Thoracic aorta (tissue), 2 donors: ENCODE measurements around the gene SPN. TPM values are rescaled to one million over a fixed set of nuclear protein-coding genes. Genes with fewer than 3 reads are reported as not detected.
A peak's percentile ranks its signal among the peaks of the same experiment; 100 is the strongest.
"Not testable (repeated sequence)": the region's sequence is repeated elsewhere in the genome, so short reads cannot be mapped to it uniquely, and the experiment has no call there.

ENCODE experiments used
- ATAC-seq: fragments of 150-250 bp; one replicate; pipeline ENCODE4 v1.8.0; 2017; ENCODE audit warnings: low read depth; ENCODE audit not compliant: insufficient number of reproducible peaks, low FRiP score
- DNase-seq: peaks from one replicate; pipeline ENCODE4 v3.0.0-alpha.2; 2020; ENCODE audit warnings: low spot score
- H3K27ac ChIP-seq, 2 donors: fragments of 200-600 bp; sonication (generic); 1 replicate in 1 of 2; 2 replicates in 1 of 2; pipeline ENCODE4 v1.5.1; 2016; ENCODE audit warnings: mild to moderate bottlenecking in 2 of 2, moderate library complexity in 2 of 2
- H3K27me3 ChIP-seq: fragments of 200-600 bp; sonication (generic); replicated peaks from 2 replicates; pipeline ENCODE4 v1.6.0; 2016; ENCODE audit warnings: mild to moderate bottlenecking; ENCODE audit not compliant: insufficient read depth
- H3K36me3 ChIP-seq: fragments of 200-600 bp; sonication (generic); one replicate; pipeline ENCODE4 v1.5.1; 2016
- H3K4me1 ChIP-seq, 2 donors: fragments of 200-600 bp; sonication (generic); 1 replicate in 1 of 2; 2 replicates in 1 of 2; pipeline versions ENCODE4 v1.5.1 to v1.6.0; 2016; ENCODE audit warnings: low read depth in 2 of 2, mild to moderate bottlenecking in 1 of 2; ENCODE audit not compliant: control insufficient read depth in 1 of 2
- H3K4me3 ChIP-seq: fragments of 200-600 bp; sonication (generic); 2 replicates; pipeline ENCODE4 v1.5.1; 2016; ENCODE audit warnings: mild to moderate bottlenecking
- H3K9me3 ChIP-seq: fragments of 200-600 bp; sonication (generic); 2 replicates; pipeline ENCODE4 v1.5.1; 2016
- total RNA-seq, 2 donors: library from RNA; depleted of rRNA; stranded (reverse); fragments of >200 nt; gene quantifications; one replicate each; pipeline versions ENCODE4 v1.1.0 to v1.2.3, GENCODE V29; 2016
- TF ChIP-seq, protein P1 (sequence below): fragments of 200-600 bp; sonication (generic); IDR thresholded peaks from one replicate; pipeline ENCODE4 v1.5.1; 2019; ENCODE audit warnings: antibody characterized with exemption

Gene SPN, protein sequence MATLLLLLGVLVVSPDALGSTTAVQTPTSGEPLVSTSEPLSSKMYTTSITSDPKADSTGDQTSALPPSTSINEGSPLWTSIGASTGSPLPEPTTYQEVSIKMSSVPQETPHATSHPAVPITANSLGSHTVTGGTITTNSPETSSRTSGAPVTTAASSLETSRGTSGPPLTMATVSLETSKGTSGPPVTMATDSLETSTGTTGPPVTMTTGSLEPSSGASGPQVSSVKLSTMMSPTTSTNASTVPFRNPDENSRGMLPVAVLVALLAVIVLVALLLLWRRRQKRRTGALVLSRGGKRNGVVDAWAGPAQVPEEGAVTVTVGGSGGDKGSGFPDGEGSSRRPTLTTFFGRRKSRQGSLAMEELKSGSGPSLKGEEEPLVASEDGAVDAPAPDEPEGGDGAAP
- 10 to 100 TPM in 1 of 2 donors, 1 to 10 TPM in 1; 1.1 to 10.2 TPM for total RNA-seq

DNA sequence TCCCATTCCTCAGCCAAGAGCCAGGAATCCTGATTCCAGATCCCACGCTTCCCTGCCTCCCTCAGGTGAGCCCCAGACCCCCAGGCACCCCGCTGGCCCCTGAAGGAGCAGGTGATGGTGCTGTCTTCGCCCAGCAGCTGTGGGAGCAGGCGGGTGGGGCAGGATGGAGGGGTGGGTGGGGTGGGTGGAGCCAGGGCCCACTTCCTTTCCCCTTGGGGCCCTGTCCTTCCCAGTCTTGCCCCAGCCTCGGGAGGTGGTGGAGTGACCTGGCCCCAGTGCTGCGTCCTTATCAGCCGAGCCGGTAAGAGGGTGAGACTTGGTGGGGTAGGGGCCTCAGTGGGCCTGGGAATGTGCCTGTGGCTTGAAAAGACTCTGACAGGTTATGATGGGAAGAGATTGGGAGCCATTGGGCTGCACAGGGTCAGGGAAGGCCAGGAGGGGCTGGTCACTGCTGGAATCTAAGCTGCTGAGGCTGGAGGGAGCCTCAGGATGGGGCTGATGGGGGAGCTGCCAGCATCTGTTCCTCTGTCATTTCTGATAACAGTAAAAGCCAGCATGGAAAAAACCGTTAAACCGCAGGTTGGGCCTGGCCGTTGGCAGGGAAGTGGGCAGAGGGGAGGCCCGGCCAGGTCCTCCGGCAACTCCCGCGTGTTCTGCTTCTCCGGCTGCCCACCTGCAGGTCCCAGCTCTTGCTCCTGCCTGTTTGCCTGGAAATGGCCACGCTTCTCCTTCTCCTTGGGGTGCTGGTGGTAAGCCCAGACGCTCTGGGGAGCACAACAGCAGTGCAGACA lies at the start of gene SPN:
SPN (plus strand) TSS at position 232 of the 791 bp plus-strand sequence; CDS start at position 714, 482 bp downstream.
- H3K27me3 ChIP-seq = no peaks in the 10 kb centered on the region
- peak within 1 kb of the TSS; percentile 47 for H3K4me3 ChIP-seq
- H3K27ac ChIP-seq = no peak within 1 kb of the TSS
- peaks cover 0 to 11% of the 10 kb centered on the region in 2 donors for H3K4me1 ChIP-seq
- no peak for DNase-seq
- H3K9me3 ChIP-seq = no peaks in the 10 kb centered on the region
- no peak for ATAC-seq
- TF ChIP-seq, protein P1, sequence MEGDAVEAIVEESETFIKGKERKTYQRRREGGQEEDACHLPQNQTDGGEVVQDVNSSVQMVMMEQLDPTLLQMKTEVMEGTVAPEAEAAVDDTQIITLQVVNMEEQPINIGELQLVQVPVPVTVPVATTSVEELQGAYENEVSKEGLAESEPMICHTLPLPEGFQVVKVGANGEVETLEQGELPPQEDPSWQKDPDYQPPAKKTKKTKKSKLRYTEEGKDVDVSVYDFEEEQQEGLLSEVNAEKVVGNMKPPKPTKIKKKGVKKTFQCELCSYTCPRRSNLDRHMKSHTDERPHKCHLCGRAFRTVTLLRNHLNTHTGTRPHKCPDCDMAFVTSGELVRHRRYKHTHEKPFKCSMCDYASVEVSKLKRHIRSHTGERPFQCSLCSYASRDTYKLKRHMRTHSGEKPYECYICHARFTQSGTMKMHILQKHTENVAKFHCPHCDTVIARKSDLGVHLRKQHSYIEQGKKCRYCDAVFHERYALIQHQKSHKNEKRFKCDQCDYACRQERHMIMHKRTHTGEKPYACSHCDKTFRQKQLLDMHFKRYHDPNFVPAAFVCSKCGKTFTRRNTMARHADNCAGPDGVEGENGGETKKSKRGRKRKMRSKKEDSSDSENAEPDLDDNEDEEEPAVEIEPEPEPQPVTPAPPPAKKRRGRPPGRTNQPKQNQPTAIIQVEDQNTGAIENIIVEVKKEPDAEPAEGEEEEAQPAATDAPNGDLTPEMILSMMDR = no peak
- H3K36me3 ChIP-seq = no peaks in the 10 kb centered on the region

DNA sequence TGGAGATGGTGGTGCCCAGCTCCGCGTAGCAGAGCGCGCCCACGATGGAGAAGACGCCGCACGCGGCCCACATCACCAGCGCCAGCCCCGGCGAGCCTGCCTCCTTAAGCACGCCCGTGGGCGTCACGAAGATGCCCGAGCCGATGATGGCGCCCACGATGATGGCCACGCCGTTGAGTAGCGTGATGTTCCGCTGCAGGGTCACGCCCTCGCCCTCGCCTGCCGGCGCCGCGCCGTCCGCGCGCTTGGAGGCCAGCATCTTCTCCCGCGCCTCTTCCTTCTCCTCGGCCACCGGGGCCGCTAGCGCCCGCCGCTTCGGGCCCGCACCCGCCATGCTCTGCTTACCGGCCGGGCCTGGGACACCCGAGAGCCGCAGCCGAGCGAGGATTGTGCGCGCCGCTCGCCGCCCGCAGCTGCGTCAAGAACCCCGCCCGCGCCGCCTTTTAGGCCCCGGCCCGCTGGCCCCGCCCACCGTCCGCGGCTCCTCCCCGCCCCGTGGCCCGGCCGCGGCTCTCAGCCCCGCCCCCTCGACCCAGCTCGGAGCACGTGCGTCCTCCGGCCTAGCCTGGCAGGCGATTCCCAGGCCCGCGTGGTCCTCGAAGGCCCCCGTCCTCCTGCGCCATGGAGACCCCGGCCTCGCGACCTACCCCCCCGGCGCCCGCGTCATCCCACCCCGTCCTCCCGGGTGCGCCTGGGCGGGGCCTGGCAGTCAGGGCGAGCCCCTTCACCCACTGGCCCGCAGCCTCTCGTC lies 49.6 kb upstream of the SPN start:
- ATAC-seq = peak; percentile 12
- not testable (repeated sequence) for H3K27me3 ChIP-seq, H3K36me3 ChIP-seq, H3K27ac ChIP-seq, H3K9me3 ChIP-seq, DNase-seq, H3K4me1 ChIP-seq
- H3K4me3 ChIP-seq = peak overlapping the region; percentile 74

DNA sequence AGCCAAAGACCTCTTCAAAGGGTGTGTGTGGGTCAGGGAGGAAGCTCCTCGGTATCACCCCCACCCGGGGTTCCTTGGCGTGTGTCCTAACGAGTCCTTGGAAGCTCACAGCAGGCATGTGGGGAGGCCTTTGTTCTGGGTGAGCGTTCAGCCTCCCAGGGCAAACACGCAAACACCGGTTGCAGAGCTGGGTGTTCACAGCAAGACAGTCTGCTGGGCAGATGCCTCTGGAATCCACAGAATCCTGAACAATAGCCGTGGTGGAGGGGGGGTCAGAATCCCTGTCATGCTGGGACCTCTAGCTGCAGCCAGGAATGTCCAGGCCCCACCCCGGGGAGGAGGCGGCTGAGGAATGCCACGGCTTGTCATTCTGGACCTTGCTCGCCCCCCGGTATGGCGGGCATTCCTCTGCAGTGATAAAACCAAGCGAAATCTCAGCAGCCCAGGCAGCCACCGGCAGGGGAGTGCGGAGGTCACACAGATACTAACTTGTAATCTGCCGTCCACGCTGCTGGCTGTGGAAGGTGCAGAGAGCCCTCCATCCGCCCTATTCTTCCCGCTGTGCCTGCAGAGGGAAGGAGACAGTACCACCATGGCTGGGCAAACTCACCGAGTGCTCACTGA lies 48.2 kb upstream of the SPN start:
- not testable (repeated sequence) for H3K4me1 ChIP-seq, ATAC-seq, H3K9me3 ChIP-seq, DNase-seq, H3K27me3 ChIP-seq, H3K4me3 ChIP-seq, H3K27ac ChIP-seq, H3K36me3 ChIP-seq

DNA sequence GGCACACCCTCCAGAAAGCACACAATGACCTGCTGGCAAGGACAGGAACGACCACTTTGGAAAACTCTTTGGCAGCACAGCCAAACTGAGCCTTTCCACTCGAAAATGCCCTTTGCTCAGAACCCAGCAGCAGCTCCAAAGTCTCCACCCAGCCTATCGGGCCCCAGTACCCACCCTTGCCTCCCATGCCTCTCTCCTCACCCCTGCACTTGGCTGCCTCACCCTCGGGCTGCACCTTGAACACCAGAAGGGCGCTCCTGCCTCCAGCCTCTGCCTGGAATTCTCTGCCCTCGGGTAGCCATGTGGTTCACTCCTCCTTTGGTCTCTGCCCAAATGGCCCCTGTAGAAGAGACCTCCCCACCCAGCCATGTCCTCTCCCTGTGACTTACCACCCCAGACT lies 46.9 kb upstream of the SPN start:
- DNase-seq = not testable (repeated sequence)

DNA sequence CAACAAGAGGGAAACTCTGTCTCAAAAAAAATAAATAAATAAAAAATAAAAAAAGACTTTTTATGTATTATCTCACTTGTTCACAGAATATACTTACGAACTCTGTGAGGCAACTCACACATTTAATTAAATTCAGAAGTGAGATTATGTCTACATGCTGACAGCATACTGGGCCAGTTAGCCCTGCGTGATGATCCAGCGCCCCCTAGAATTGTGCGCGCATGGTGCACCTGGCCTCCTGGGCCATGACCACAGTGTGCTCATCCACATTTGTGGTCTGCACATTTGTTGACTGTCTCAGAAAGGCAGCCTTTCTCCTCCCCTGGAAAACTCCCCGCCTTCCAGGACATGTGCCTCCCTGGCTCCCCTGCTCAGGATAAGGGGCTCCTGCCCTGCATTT lies 42.5 kb upstream of the SPN start:
- not testable (repeated sequence) for H3K27me3 ChIP-seq, H3K9me3 ChIP-seq, ATAC-seq, H3K27ac ChIP-seq, H3K4me1 ChIP-seq, DNase-seq, H3K4me3 ChIP-seq, H3K36me3 ChIP-seq

More for the DNA sequence above, 46.9 kb upstream of the SPN start:
- ATAC-seq, H3K36me3 ChIP-seq, H3K27me3 ChIP-seq, H3K27ac ChIP-seq, H3K9me3 ChIP-seq, H3K4me3 ChIP-seq, H3K4me1 ChIP-seq: not testable (repeated sequence)

DNA sequence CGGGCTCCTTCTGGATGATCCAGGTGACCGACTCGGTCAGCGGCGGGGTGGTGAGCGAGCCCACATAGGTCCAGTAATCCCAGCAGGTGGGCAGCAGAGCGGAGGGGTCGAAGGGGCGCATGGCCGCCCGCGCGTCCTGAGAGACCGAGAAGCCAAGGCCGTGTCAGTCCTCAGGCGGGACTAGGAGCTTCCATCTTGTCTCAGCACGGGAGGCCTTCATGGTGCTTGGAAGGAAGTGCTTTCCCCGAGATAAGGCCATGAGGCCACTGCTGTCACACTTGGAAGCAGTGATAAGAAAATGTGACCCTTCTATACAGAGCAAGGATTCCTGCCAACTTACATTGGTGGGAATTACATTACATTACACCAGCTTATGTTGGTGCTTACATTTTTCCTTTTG lies 40.3 kb upstream of the SPN start:
- not testable (repeated sequence) for ATAC-seq, H3K4me1 ChIP-seq, H3K27ac ChIP-seq, H3K27me3 ChIP-seq, H3K36me3 ChIP-seq, H3K4me3 ChIP-seq, H3K9me3 ChIP-seq, DNase-seq

DNA sequence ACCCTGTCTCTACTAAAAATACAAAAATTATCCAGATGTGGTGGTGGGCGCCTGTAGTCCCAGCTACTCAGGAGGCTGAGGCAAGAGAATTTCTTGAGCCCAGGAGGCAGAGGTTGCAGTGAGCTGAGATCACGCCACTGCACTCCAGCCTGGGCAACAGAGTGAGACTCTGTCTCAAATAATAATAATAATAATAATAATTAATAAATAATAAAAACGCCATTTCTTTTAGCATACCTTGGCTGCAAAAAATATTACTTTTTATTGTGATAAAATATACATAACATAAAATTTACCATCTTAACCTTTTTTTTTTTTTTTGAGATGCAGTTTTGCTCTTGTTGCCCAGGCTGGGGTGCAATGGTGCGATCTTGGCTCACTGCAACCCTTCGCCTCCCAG lies 39.8 kb upstream of the SPN start:
- H3K9me3 ChIP-seq, H3K36me3 ChIP-seq, ATAC-seq, DNase-seq, H3K4me1 ChIP-seq, H3K27ac ChIP-seq, H3K4me3 ChIP-seq, H3K27me3 ChIP-seq: not testable (repeated sequence)

DNA sequence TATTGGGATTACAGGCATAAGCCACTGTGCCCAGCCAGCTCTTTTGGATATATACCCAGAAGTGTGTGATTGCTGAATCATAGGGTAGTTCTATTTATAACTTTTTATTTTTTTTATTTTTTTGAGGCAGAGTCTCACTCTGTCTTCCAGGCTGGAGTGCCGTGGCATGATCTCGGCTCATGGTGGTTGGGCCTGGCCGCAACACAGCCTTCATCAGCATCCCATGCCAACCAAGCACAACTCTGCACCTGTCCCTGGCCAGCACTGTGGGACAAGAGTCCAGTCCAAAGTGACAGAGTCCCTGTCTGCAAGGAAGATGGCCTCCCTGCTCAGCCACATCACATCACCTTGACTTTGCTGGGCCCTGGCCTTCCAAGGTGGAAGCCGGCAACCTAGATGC lies 37.9 kb upstream of the SPN start:
- ATAC-seq = peak; percentile 94
- not testable (repeated sequence) for DNase-seq, H3K27me3 ChIP-seq, H3K36me3 ChIP-seq, H3K9me3 ChIP-seq, H3K4me3 ChIP-seq
- peak overlapping the region in 1 of 2 donors; percentile 29 for H3K27ac ChIP-seq
- H3K4me1 ChIP-seq = peaks cover 3 to 14% of the 10 kb centered on the region in 2 donors

DNA sequence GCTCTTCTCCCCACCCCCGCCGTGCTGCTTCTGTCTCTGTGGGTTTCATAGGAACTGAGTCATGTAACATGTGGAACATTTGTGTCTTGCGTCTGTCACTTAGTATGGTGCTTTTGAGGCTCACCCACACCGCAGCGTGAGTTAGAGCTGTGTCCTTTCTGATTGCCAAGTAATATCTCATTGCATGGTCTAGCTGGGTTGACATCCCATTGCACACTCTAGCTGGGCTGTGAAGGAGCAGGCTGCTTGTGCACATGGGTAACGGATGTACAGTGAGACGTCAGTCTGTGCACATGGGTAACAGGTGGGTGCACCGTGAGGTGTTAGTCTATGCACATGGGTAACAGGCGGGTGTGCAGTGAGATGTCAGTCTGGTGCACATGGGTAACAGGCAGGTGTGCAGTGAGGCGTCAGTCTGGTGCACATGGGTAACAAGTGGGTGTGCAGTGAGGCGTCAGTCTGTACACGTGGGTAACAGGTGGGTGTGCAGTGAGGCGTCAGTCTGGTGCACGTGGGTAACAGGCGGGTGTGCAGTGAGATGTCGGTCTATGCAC lies 36.2 kb upstream of the SPN start:
- not testable (repeated sequence) for DNase-seq, H3K36me3 ChIP-seq, H3K27ac ChIP-seq, ATAC-seq, H3K4me3 ChIP-seq, H3K9me3 ChIP-seq, H3K27me3 ChIP-seq
- peaks cover 3 to 14% of the 10 kb centered on the region in 2 donors for H3K4me1 ChIP-seq

DNA sequence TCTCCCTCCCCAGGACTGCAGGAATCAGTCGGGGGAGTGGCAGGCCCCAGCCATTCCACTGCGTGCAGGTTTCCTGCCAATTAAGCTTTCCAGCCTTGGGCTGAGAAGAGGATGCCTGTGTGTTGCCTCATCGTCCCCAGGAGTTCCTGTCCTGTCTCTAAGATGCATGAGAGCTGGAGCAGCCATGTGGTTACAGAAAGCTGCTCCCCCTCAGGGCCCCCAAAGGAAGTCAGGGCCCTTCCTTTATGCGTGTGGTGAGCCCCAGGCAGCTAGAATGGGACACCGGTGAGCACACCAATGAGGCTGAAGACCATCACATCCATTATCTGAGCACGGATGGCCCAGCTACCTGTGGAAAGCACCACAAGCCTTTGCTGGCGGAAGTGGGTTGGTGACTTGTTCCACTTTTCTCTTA lies 35.4 kb upstream of the SPN start:
- not testable (repeated sequence) for H3K9me3 ChIP-seq, H3K36me3 ChIP-seq, ATAC-seq, DNase-seq, H3K27me3 ChIP-seq, H3K27ac ChIP-seq, H3K4me3 ChIP-seq
- H3K4me1 ChIP-seq = peaks cover 3 to 14% of the 10 kb centered on the region in 2 donors
